Ectodermal cell (in vitro differentiated cells): ENCODE data around the gene SLC26A8. TPM values are rescaled to one million over a fixed set of nuclear protein-coding genes. Genes with fewer than 3 reads are reported as not detected.

ENCODE experiments used
- H3K27ac ChIP-seq: 2 replicates; pipeline ENCODE4 v1.7.0; 2013; ENCODE audit warnings: mild to moderate bottlenecking, low read depth, low read length; ENCODE audit not compliant: insufficient read depth, poor library complexity, severe bottlenecking
- H3K27me3 ChIP-seq: 2 replicates; pipeline ENCODE4 v1.7.0; 2013; ENCODE audit warnings: mild to moderate bottlenecking, low read length; ENCODE audit not compliant: insufficient read depth, control insufficient read depth, poor library complexity, severe bottlenecking
- H3K36me3 ChIP-seq: one replicate; pipeline ENCODE4 v1.7.0; 2013; ENCODE audit warnings: low read length; ENCODE audit not compliant: control insufficient read depth, insufficient read depth
- H3K4me1 ChIP-seq: one replicate; pipeline ENCODE4 v1.7.0; 2013; ENCODE audit warnings: low read length; ENCODE audit not compliant: control insufficient read depth, insufficient read depth
- H3K4me3 ChIP-seq: 2 replicates; pipeline ENCODE4 v1.7.0; 2013; ENCODE audit warnings: low read depth, low read length, control low read depth; ENCODE audit not compliant: insufficient read depth
- H3K9me3 ChIP-seq: 2 replicates; pipeline ENCODE4 v1.7.0; 2013; ENCODE audit warnings: mild to moderate bottlenecking, low read length, moderate library complexity; ENCODE audit not compliant: control insufficient read depth
- WGBS, 2 experiments: methylation state at CpG; one replicate each; pipeline ENCODE4 v1.1.7; 2013; ENCODE audit warnings: missing lambda C conversion rate in 2 of 2; 5-methylcytosine and 5-hydroxymethylcytosine counted together
- polyA plus RNA-seq, 4 experiments: library from polyadenylated mRNA; stranded (reverse); fragments of 50-300 nt; gene quantifications; one replicate each; pipeline ENCODE4 v1.2.3, GENCODE V29; 2013

SLC26A8 gene, protein sequence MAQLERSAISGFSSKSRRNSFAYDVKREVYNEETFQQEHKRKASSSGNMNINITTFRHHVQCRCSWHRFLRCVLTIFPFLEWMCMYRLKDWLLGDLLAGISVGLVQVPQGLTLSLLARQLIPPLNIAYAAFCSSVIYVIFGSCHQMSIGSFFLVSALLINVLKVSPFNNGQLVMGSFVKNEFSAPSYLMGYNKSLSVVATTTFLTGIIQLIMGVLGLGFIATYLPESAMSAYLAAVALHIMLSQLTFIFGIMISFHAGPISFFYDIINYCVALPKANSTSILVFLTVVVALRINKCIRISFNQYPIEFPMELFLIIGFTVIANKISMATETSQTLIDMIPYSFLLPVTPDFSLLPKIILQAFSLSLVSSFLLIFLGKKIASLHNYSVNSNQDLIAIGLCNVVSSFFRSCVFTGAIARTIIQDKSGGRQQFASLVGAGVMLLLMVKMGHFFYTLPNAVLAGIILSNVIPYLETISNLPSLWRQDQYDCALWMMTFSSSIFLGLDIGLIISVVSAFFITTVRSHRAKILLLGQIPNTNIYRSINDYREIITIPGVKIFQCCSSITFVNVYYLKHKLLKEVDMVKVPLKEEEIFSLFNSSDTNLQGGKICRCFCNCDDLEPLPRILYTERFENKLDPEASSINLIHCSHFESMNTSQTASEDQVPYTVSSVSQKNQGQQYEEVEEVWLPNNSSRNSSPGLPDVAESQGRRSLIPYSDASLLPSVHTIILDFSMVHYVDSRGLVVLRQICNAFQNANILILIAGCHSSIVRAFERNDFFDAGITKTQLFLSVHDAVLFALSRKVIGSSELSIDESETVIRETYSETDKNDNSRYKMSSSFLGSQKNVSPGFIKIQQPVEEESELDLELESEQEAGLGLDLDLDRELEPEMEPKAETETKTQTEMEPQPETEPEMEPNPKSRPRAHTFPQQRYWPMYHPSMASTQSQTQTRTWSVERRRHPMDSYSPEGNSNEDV
- 0.74 TPM for polyA plus RNA-seq (2013, experiment 1 of 4)
- polyA plus RNA-seq (2013, experiment 2 of 4): 0.37 TPM
- polyA plus RNA-seq (2013, experiment 3 of 4): 0.37 TPM
- polyA plus RNA-seq (2013, experiment 4 of 4): 0.85 TPM

DNA sequence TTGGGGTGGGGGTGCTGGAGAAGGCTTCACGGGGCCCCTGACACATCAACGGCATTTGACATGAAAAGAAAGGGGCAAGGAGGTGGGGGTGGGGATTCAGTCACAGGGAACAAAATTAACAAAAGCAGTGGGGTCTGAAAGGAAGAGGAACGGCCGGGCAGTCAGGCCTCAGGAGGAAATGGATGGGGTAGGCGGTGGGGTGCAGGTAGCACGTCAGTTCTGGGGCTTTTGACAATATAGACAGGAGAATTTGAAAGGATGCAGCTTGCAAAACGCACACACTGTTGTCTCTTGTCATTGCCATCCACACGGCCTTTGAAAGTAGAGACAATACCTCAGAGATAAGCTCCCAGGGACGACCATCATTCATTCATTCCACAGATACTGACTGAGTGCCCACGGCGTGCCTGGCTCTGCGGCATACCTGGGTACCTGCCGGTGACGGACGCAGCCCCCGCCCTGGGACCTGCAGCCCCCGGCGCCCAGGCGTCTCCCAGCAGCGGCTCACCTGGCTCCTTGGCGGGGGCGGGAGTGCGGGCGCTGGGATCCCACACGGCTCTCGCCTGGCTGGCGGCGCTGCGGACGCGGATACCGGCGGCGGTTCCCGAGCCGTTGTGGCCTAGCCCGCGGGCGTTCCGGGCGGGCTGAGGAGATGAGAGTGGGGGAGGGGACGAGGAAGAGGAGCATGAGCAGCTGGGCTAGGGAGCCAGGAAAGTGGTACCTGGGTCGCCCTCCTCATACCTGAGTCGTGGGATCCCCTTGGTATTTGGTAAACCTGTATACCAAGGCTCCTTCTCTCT lies at the start of gene SLC26A8:
Gene SLC26A8 (minus strand): TSS at position 646 of the 800 bp plus-strand sequence. CDS start 4,934 bp downstream, outside the sequence.
- H3K4me3 ChIP-seq: peak within 1 kb of the TSS; percentile 27
- WGBS, 2 experiments: 10 to 11% methylated on average over 44 of the region's 44 CpGs
- H3K27ac ChIP-seq: no peak within 1 kb of the TSS
- H3K9me3 ChIP-seq: no peaks in the 10 kb centered on the region
- H3K27me3 ChIP-seq: peaks cover 22% of the 10 kb centered on the region
- peaks cover 11% of the 10 kb centered on the region for H3K4me1 ChIP-seq
- no peaks in the 10 kb centered on the region for H3K36me3 ChIP-seq

DNA sequence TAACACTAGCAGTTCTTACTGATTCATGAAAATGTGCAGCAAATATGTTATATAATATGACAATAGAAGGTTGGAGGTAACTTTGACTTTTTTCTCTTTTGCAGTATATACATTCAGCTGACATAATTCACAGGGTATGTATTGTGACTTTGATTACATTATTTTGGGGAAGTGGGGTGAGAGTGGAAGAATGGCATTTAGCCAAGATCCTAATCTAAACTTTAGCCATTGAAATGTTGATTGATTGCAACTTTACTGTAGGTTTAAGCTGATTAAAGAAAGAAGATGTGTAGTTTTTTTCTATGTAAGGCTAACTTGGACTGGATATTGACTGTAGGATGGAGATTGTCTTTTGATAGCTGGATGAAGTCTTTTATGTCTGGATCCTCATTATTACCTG lies 49.1 kb upstream of the SLC26A8 start:
- Histone ChIP-seq H3K4me1 (no peaks in the 10 kb centered on the region), H3K9me3 (no peaks in the 10 kb centered on the region), H3K27me3 (no peaks in the 10 kb centered on the region), H3K4me3 (no peak overlapping the region), H3K27ac (no peak overlapping the region), H3K36me3 (no peaks in the 10 kb centered on the region)

DNA sequence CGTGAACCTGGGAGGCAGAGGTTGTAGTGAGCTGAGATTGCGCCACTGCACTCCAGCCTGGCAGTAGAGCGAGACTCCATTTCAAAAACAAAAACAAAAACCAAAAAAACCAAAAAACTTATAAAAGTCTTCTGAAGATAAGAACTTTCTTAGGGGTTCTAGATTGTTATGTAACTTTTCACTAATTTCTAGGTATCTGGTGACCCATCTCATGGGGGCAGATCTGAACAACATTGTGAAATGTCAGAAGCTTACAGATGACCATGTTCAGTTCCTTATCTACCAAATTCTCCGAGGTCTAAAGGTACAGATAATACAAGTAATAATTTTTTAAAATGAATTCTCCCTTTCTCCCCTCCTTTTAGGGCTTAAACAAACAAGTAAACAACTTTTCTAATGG lies 48.2 kb upstream of the SLC26A8 start:
- WGBS, 2 experiments: 94 to 100% methylated on average over 3 of the region's 4 CpGs

DNA sequence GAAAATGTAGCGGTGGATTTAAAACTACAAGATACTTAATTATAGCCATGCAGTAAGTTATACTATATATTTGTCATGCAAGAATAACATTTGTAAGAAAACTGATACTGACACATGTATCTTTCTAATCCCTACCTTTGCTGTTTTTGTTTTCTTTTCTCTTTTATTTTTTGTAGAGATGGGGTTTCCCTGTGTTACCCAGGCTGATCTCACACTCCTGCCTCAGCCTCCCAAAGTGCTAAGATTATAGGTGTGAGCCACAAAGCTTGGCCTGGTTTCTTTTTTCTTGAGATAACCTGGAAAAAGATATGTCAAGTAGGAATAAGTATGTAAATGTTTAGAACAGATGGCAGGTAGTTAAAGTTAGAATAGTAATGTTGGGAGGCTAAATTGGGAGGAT lies 47.3 kb upstream of the SLC26A8 start:
- H3K4me3 ChIP-seq: no peak overlapping the region

More for the DNA sequence above, 48.2 kb upstream of the SLC26A8 start:
- no peak overlapping the region for H3K27ac ChIP-seq
- H3K4me3 ChIP-seq: no peak overlapping the region
- H3K9me3 ChIP-seq: no peaks in the 10 kb centered on the region
- H3K36me3 ChIP-seq: no peaks in the 10 kb centered on the region
- H3K4me1 ChIP-seq: no peaks in the 10 kb centered on the region
- H3K27me3 ChIP-seq: no peaks in the 10 kb centered on the region

DNA sequence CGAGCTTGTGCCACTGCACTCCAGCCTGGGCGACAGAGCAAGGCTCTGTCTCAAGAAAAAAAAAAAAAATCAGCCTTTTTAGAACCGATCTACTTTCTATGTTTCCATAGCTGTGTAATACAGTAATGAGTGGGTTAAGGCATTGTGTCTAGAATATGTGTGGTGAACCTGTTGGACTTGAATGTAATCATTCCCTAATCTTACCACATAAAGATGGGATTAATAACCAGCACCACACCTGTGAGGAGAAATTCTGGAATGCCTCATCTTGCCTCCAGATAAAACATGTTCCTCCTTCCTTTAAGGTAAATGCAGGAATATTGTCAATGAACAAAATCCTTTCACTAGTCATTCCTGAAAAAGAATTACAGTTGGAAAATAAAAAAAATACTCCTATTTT lies 46.8 kb upstream of the SLC26A8 start:
- Histone ChIP-seq H3K4me1 (no peaks in the 10 kb centered on the region), H3K36me3 (no peaks in the 10 kb centered on the region), H3K27me3 (no peaks in the 10 kb centered on the region), H3K27ac (no peak overlapping the region), H3K4me3 (no peak overlapping the region), H3K9me3 (no peaks in the 10 kb centered on the region)
- 94 to 99% methylated on average over 2 to 3 of the region's 3 CpGs for WGBS, 2 experiments

More for the DNA sequence above, 47.3 kb upstream of the SLC26A8 start:
- Histone ChIP-seq H3K27ac (no peak overlapping the region), H3K9me3 (no peaks in the 10 kb centered on the region), H3K36me3 (no peaks in the 10 kb centered on the region), H3K4me1 (no peaks in the 10 kb centered on the region), H3K27me3 (no peaks in the 10 kb centered on the region)
- no CpG with 5 or more reads among the region's 1 CpG for WGBS, 2 experiments

DNA sequence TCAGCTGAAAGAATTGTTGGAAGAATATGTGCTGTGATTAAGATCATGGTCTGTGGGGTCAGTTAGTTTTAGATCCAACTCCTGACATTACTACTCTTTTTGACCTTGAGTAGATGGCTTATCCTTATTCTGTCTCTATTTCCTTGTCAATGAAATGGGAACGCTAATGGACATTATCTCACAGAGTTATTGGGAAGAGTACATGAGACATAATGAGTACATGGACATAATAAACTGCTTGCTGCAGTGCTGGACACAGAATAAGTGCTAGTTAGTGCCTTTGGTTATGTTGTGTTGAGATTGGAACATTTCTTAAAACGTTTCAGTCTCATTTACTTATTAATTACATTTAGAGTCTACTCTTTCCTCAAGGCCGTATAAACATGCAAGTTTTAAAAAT lies 45.8 kb upstream of the SLC26A8 start:
- Histone ChIP-seq H3K27me3 (no peaks in the 10 kb centered on the region), H3K9me3 (no peaks in the 10 kb centered on the region), H3K4me1 (no peaks in the 10 kb centered on the region), H3K36me3 (no peaks in the 10 kb centered on the region), H3K4me3 (no peak overlapping the region), H3K27ac (no peak overlapping the region)
- 96% methylated on average over 2 of the region's 3 CpGs for WGBS, 2 experiments

DNA sequence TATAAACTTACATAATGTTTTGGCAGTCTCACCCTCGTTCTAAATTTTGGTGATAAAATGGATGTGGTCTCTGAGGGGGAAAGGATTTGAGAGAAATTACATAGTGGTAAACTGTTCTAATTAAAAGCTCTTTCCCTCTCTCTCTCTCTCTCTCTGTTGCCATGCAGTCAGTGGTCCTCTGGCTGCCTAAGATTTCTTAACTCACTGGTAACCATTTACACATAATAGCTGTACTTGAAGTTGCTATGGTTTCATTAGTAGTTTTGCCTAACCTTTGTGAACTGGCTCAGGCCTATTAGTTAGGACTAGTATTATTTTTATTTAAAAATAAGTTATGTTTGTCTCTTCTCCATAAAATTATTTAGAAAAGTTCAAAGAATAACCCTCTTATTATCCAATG lies 45.1 kb upstream of the SLC26A8 start:
- H3K27me3 ChIP-seq: no peaks in the 10 kb centered on the region
- H3K9me3 ChIP-seq: no peaks in the 10 kb centered on the region
- H3K4me3 ChIP-seq: no peak overlapping the region
- H3K4me1 ChIP-seq: no peaks in the 10 kb centered on the region
- no peak overlapping the region for H3K27ac ChIP-seq
- no peaks in the 10 kb centered on the region for H3K36me3 ChIP-seq
- WGBS, 2 experiments: no CpG with 5 or more reads among the region's 1 CpG

DNA sequence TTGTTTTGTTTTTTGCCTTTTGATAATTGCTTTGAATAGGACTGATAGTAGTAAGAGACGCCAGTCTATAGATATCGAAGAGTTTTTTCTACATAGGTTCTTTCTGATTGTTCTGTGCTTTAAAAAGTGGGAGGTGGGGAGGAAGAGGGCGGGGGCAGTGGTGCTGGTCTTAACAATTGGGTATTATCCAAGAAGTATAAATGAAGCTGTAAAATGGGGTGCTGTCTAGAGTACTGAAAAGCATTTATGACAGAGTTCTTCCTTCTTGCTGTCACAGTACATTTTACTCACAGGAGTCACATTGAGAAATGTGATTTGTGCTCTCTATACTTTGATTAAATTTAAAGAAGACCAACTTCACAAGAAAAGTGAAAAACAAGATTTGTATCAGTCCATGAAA lies 44.1 kb upstream of the SLC26A8 start:
- H3K27ac ChIP-seq: no peak overlapping the region
- H3K9me3 ChIP-seq: no peaks in the 10 kb centered on the region
- 87 to 90% methylated on average over 3 of the region's 3 CpGs for WGBS, 2 experiments
- H3K4me1 ChIP-seq: no peaks in the 10 kb centered on the region
- H3K36me3 ChIP-seq: no peaks in the 10 kb centered on the region
- no peak overlapping the region for H3K4me3 ChIP-seq
- no peaks in the 10 kb centered on the region for H3K27me3 ChIP-seq

DNA sequence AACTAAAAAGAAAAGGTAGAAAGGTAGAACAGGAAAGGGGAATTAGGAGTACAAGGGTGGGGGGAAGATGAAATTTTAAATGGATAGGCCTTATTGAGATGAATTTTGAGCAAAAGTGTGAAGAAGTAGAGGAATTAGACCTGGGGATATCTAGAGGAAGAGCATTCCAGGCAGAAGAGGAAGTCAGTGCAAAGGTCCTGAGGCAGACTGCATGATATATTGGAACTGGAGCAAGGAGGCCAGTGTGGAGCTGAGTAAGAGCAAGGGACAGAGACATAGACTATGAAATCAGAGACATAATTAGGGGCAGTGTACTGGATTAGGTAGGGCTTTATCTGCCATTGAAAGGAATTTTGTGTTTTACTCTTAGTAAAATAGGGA lies 43.6 kb upstream of the SLC26A8 start:
- H3K4me3 ChIP-seq: no peak overlapping the region
- no peak overlapping the region for H3K27ac ChIP-seq
- no peaks in the 10 kb centered on the region for H3K9me3 ChIP-seq
- H3K36me3 ChIP-seq: no peaks in the 10 kb centered on the region
- H3K4me1 ChIP-seq: no peaks in the 10 kb centered on the region
- no peaks in the 10 kb centered on the region for H3K27me3 ChIP-seq
